Activated naive CD4-positive, alpha-beta T cell treated with anti-CD3 and anti-CD28 coated beads, Interleukin-2, amount 50 U/mL, for 16 hours (primary cell): Measurements from ENCODE around the gene PDP2.
"Not testable (repeated sequence)": the region's sequence is repeated elsewhere in the genome, so short reads cannot be mapped to it uniquely, and the experiment has no call there.

Experiments used
- DNase-seq: peaks from one replicate; pipeline ENCODE4 v3.0.0-alpha.2; 2020

The PDP2 gene

GRCh38 chr16:66886914-66887313 is 6.6 kb downstream of the PDP2 start:
- no peak for DNase-seq

- DNase-seq, result no peak
These were observed 8.6 kb downstream of the PDP2 start for GRCh38 chr16:66888647-66889615.

GRCh38 chr16:66889622-66890021 is 9.3 kb downstream of the PDP2 start:
- DNase-seq, result no peak

- no peak for DNase-seq
These were observed 10.5 kb downstream of the PDP2 start for GRCh38 chr16:66890799-66891198.

- DNase-seq, result no peak
These were observed 11.0 kb downstream of the PDP2 start for GRCh38 chr16:66891360-66891759.

GRCh38 chr16:66891797-66892196 is 11.5 kb downstream of the PDP2 start:
- no peak for DNase-seq

- no peak for DNase-seq
These were observed 13.7 kb downstream of the PDP2 start for GRCh38 chr16:66894055-66894454.

- DNase-seq, result peak; percentile 57
These were observed 14.8 kb downstream of the PDP2 start for GRCh38 chr16:66894948-66895688.

- DNase-seq, result no peak
These were observed 15.3 kb downstream of the PDP2 start for GRCh38 chr16:66895689-66895979.

- no peak for DNase-seq
These were observed 15.7 kb downstream of the PDP2 start for GRCh38 chr16:66895999-66896398.

GRCh38 chr16:66896682-66897081 is 16.4 kb downstream of the PDP2 start:
- DNase-seq, result not testable (repeated sequence)

GRCh38 chr16:66898207-66898606 is 17.9 kb downstream of the PDP2 start:
- no peak for DNase-seq

- no peak for DNase-seq
These were observed 18.6 kb downstream of the PDP2 start for GRCh38 chr16:66898933-66899309.

- DNase-seq, result no peak
These were observed 19.1 kb downstream of the PDP2 start for GRCh38 chr16:66899310-66899944.

GRCh38 chr16:66899945-66900710 is 19.8 kb downstream of the PDP2 start:
- no peak for DNase-seq

GRCh38 chr16:66900721-66901441 is 20.6 kb downstream of the PDP2 start:
- DNase-seq, result no peak

GRCh38 chr16:66901626-66902025 is 21.3 kb downstream of the PDP2 start:
- DNase-seq, result no peak

- no peak for DNase-seq
These were observed 22.6 kb downstream of the PDP2 start for GRCh38 chr16:66902648-66903543.

- no peak for DNase-seq
These were observed 23.5 kb downstream of the PDP2 start for GRCh38 chr16:66903544-66904427.

GRCh38 chr16:66904428-66904845 is 24.1 kb downstream of the PDP2 start:
- no peak for DNase-seq
